Vagina (tissue), 2 donors: ENCODE measurements around the gene GLB1L2.

ENCODE experiments used
- POLR2A ChIP-seq, 2 donors: fragments of 450-650 bp; IDR thresholded peaks; one replicate each; pipeline ENCODE4 v1.6.1; 2017; ENCODE audit warnings: antibody characterized with exemption in 2 of 2, mild to moderate bottlenecking in 2 of 2, moderate library complexity in 2 of 2
- POLR2AphosphoS5 ChIP-seq, 2 donors: sonication (generic); formaldehyde crosslinking; IDR thresholded peaks; one replicate each; pipeline ENCODE4 v1.9.0; 2017; ENCODE audit warnings: antibody characterized with exemption in 2 of 2, mild to moderate bottlenecking in 2 of 2, low read depth in 1 of 2; ENCODE audit not compliant: insufficient read depth in 1 of 2
- TF ChIP-seq, protein P1 (sequence below), 3 experiments: fragments of 450-650 bp in 2 of 3; fragments of 200-600 bp in 1 of 3; sonication (generic) in 1 of 3; IDR thresholded peaks; one replicate each; pipeline ENCODE4 v1.5.1; 2017 to 2019; ENCODE audit warnings: antibody characterized with exemption in 3 of 3, mild to moderate bottlenecking in 2 of 3, moderate library complexity in 2 of 3

- TF ChIP-seq, protein P1, sequence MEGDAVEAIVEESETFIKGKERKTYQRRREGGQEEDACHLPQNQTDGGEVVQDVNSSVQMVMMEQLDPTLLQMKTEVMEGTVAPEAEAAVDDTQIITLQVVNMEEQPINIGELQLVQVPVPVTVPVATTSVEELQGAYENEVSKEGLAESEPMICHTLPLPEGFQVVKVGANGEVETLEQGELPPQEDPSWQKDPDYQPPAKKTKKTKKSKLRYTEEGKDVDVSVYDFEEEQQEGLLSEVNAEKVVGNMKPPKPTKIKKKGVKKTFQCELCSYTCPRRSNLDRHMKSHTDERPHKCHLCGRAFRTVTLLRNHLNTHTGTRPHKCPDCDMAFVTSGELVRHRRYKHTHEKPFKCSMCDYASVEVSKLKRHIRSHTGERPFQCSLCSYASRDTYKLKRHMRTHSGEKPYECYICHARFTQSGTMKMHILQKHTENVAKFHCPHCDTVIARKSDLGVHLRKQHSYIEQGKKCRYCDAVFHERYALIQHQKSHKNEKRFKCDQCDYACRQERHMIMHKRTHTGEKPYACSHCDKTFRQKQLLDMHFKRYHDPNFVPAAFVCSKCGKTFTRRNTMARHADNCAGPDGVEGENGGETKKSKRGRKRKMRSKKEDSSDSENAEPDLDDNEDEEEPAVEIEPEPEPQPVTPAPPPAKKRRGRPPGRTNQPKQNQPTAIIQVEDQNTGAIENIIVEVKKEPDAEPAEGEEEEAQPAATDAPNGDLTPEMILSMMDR (IDR thresholded peaks at IDR 0.05) = no peak
- TF ChIP-seq POLR2A (IDR thresholded peaks at IDR 0.05) = no peak
- no peak for TF ChIP-seq POLR2AphosphoS5 (IDR thresholded peaks at IDR 0.05; ENCODE audit: insufficient read depth in 1 of 2, low read depth in 1 of 2)
Observed at GRCh38 chr11:134361661-134362060, 29.9 kb downstream of the GLB1L2 start.
